HEK293T (cell line): ENCODE data around the gene OXCT1.

Experiments
- ARNT ChIP-seq: fragments of 450-650 bp; IDR thresholded peaks from 2 replicates; pipeline ENCODE4 v1.6.1; 2017; ENCODE audit warnings: mild to moderate bottlenecking
- BHLHE40 ChIP-seq: fragments of 450-650 bp; IDR thresholded peaks from 2 replicates; pipeline ENCODE4 v1.6.1; 2016; ENCODE audit warnings: mild to moderate bottlenecking, moderate library complexity, borderline replicate concordance
- FOXA1 ChIP-seq: fragments of 450-650 bp; IDR thresholded peaks from 2 replicates; pipeline ENCODE4 v1.6.1; 2016; ENCODE audit warnings: mild to moderate bottlenecking
- ZNF384 ChIP-seq: fragments of 450-650 bp; IDR thresholded peaks from 2 replicates; pipeline ENCODE4 v1.6.1; 2016

DNA sequence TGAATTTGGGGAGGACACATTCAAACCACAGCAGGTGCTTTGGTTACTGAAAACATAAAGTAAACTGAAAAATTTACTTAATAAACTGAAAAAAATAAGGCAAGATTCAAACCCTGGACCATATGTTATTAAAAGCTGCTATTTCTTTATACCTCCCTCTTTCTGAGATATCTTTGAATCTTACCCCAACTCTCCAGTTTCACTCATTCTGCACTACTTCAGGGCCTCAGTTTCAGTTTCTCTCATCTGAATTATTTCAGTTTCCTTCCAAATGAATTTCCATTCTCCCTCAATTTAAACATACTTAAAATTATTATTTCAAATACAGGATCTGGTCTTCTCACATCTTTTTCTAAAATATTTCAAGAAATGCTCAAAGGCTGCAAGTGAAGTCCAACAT, 4.9 kb upstream of the OXCT1 start:
- TF ChIP-seq ZNF384 = no peak
- no peak for TF ChIP-seq BHLHE40
- no peak for TF ChIP-seq ARNT
- TF ChIP-seq FOXA1 = no peak
